HG03457 (cell line): ENCODE data around the gene KLHL1.
"Not testable (repeated sequence)": the region's sequence is repeated elsewhere in the genome, so short reads cannot be mapped to it uniquely, and the experiment has no call there.

Experiments
- ATAC-seq: cut with Tn5 transposase; IDR thresholded peaks from one replicate; pipeline ENCODE4 v1.9.1; 2021; ENCODE audit warnings: moderate number of reproducible peaks; ENCODE audit not compliant: unreplicated experiment

The KLHL1 gene, protein sequence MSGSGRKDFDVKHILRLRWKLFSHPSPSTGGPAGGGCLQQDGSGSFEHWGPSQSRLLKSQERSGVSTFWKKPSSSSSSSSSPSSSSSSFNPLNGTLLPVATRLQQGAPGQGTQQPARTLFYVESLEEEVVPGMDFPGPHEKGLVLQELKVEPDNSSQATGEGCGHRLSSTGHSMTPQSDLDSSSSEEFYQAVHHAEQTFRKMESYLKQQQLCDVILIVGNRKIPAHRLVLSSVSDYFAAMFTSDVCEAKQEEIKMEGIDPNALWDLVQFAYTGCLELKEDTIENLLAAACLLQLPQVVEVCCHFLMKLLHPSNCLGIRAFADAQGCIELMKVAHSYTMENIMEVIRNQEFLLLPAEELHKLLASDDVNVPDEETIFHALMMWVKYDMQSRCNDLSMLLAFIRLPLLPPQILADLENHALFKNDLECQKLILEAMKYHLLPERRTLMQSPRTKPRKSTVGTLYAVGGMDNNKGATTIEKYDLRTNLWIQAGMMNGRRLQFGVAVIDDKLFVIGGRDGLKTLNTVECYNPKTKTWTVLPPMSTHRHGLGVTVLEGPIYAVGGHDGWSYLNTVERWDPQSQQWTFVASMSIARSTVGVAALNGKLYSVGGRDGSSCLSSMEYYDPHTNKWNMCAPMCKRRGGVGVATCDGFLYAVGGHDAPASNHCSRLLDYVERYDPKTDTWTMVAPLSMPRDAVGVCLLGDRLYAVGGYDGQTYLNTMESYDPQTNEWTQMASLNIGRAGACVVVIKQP

GRCh38 chr13:70108356-70109105, at the start of gene KLHL1:
KLHL1 (minus strand) TSS chr13:70108452; CDS start chr13:70107699, 753 bp downstream.
- no peak for ATAC-seq

GRCh38 chr13:70142658-70143057, 34.4 kb upstream of the KLHL1 start:
- not testable (repeated sequence) for ATAC-seq

DNA sequence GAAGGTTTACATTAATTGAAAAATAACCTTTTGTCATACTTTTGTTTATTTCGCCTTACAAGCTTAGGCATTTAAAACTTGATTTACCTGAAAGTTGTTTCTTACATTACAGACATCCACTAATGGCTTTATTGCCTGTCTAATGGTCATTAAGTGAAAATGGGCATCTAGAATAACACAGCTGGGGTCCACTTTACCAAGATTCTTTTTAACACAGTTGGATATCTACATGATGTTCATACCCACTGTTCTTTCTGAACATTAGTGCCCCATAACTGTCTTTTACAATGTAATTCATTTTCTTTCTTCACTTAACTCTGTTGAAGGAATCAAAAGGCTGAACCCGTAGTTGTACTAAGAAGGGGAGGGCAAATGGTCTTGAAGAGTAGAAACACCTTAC, 19.8 kb upstream of the KLHL1 start:
- no peak for ATAC-seq

DNA sequence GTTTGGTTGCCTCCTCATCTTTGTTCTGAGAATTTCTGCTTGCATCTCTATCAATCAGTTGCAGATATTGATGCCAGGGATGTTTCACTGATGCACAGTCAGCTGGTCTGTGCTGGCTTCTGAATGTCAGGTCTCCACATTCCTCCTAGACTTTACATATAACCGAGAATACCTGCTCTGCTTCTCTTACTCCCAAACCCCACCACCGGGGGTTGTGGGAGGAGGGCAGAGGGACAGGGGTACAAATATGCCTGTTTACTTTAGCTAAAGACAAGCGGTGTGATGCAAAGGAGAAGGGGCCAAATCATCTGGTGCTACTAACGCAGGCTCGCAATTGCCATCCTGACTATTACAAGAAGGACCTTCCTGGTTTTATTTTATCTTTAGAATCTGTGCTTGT, 17.4 kb upstream of the KLHL1 start:
- ATAC-seq, result no peak

DNA sequence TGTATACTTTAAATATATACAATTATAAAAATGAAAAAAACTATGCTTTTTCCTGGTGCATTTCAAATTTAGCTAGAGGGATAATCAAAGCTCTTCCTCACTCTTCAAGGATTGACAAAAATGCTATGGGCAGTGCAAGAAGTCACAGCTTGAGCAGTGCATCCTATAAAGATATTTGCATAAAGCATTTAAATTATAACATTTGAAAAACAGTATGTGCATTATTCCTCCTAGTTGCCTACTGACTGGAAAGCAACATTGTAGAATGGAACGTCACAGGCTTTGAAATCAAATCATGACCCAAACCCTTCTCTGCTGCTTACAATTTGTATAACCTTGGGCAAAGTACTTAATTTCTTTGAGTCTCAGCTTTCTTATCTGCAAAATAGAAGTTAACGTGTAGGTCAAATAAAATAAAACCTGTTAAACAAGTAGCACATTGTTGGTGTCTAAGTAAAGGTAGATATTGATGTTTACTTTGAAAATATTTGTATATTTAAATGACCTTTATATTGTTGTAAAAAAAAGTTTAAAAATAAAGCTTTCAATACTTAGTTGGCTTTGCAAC, 9.2 kb upstream of the KLHL1 start:
- no peak for ATAC-seq

GRCh38 chr13:70107498-70108281, 562 bp downstream of the KLHL1 start, which contains the start of gene ATXN8OS:
ATXN8OS (plus strand) TSS chr13:70107826.
- ATAC-seq, result no peak

- no peak for ATAC-seq
These were observed 1.1 kb downstream of the KLHL1 start for GRCh38 chr13:70107125-70107497.

- ATAC-seq, result no peak
These were observed 3.8 kb downstream of the KLHL1 start for GRCh38 chr13:70104481-70104880.

DNA sequence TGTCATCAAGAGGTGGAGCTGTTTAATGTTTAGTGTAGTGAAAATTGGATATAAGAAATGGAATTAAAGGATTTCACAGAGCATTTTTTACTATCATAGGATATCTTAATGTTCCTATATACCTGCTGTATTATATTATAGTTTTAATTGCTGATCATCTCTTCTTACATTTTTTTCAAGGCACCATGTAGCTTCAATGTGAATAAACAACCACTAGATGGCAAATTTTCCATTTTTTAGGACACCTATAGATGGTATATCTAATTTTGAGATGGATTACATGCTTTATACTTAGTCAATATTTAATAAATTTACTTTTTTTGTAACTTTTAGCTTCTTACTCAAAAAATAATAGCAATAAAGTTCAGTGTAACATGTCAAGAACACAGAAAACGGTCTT, 9.6 kb downstream of the KLHL1 start:
- no peak for ATAC-seq

DNA sequence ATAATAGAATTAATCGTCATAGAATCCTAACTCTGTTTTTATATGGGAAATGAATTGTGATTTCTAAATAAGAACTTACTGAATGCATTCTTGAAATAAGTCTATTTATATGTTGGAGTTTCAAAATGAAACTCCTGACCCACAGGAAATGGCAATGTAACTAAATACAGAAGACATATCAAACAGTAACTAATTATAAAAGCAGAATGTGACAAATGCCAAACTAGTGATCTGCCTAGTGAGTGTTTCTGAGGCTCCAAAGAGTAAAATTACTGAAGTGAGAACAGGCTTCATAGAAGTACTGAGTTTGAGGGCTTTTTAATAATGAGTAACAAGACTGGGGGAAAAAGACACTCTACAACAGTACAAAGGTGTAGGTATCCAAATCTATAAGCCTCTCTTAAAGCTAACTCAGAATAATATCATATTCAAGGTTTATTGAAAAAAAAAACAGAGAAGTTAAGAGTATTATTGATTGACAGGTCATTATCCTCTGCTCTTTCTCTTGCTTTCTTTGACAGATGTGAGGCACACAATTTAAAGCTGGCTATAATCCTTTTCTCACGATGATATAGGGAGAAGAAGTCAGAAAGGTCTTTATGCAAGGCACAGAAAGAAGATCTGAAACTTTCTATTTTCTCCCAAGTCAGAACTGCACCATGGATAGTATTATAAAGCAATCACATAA, 18.1 kb downstream of the KLHL1 start:
- ATAC-seq, result peak; percentile 85

- ATAC-seq, result no peak
These were observed 19.3 kb downstream of the KLHL1 start for GRCh38 chr13:70088926-70089325.

DNA sequence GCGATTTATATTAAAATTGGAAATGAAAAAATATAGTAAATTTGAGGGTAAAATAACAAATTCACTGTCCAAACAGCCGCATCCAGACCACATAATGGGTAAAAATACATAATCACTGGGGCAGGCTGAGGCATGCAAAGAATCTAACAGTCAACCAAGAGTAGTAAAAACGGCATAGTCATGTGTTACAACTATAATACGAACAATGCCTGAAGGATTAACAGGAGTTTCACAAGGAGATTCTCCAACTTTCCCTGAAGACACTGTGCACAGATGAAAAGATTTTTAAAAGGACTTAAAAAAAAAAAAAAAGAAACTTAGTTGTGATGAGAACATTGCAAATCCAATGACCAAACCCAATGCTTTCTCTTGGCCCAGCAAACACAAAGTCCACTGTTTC, 21.0 kb downstream of the KLHL1 start:
- no peak for ATAC-seq

GRCh38 chr13:70080012-70080411, 28.2 kb downstream of the KLHL1 start:
- ATAC-seq, result no peak

- ATAC-seq, result no peak
These were observed 53.7 kb downstream of the KLHL1 start for GRCh38 chr13:70054572-70054971.

DNA sequence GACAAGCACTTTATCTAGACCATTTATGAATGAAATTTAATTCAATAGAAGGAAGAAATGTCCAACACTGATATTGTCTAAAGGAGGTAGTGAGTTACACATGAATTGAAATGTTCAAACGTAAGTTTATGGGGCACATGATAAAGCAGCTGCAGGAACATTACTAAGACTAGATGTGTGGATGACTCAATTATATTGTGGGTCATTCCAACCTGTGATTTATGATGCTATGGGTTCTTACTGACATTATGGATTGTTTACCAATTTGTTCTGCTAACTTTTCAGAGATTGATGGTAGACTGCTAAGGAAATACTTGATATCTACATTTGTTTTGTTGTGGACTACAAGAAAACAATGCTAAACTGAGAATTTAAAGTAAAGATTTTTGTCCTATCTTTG, 56.7 kb downstream of the KLHL1 start:
- no peak for ATAC-seq

DNA sequence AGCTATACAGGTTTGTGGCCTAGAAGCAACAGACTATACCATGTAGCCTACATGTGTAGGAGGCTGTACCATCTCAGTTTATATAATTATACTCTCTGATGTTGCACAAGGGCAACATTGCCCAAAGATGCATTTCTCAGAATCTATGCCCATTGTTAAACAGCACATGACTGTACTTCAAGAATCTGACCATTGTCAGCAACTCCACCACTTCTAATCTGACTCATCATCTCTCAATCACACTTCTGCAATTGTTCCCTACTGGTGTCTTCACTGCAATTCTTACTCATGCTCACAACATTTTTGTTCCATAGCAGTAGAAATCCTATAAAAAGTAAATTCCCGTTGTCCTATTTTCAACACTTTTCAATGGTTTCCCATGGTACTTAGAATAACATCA, 64.6 kb downstream of the KLHL1 start:
- peak; percentile 65 for ATAC-seq

- ATAC-seq, result no peak
These were observed 66.1 kb downstream of the KLHL1 start for GRCh38 chr13:70042193-70042592.

- ATAC-seq, result no peak
These were observed 74.0 kb downstream of the KLHL1 start for GRCh38 chr13:70034286-70034685.

DNA sequence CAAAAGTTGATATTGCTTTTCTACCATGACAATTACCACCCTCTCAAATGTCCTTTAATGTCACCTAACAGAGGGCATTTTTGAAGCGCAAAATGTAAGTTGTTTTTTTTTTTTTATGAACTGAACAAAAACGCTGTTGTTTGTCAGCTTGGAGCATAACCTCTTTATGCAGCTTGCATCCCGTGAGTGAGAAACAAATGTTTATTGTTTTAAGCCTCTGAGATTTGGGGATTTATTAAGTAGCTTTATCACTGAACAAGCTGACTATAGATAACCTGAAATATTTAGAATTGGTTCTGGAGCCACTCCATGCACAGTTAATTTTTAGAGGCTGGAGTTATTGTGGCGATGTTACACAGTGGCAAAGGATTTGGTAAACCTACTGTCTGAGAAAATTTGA, 80.7 kb downstream of the KLHL1 start:
- ATAC-seq, result no peak

GRCh38 chr13:70023516-70023915, 84.7 kb downstream of the KLHL1 start:
- no peak for ATAC-seq
